OCI-LY7 (cell line): ENCODE data around the gene PACS1.

Source experiments
- CTCF ChIP-seq: fragments of 200-600 bp; sonication (generic); conservative IDR thresholded peaks from 2 replicates; pipeline ENCODE4 v1.5.1; 2014; ENCODE audit warnings: mild to moderate bottlenecking, antibody characterized with exemption, low read length, moderate library complexity, mixed read lengths
- EZH2phosphoT487 ChIP-seq: fragments of 200-600 bp; sonication (generic); IDR thresholded peaks from 2 replicates; pipeline ENCODE4 v1.6.1; 2018; ENCODE audit warnings: low read depth, borderline replicate concordance, mild to moderate bottlenecking, mixed run types, antibody characterized with exemption, low read length, moderate library complexity, mixed read lengths

- TF ChIP-seq CTCF (no peak), EZH2phosphoT487 (no peak)
Measured at GRCh38 chr11:66195867-66196266, 125.8 kb downstream of the PACS1 start.
